Naive B cell (primary cell): Measurements from ENCODE around the gene FAM171A2. TPM values are rescaled to one million over a fixed set of nuclear protein-coding genes. Genes with fewer than 3 reads are reported as not detected.
A peak's percentile ranks its signal among the peaks of the same experiment; 100 is the strongest.

Experiments used
- ATAC-seq, 2 donors: fragments of 150-1000 bp; cut with Tn5 transposase; 2 replicates each; pipeline ENCODE4 v1.10.0; 2021; ENCODE audit warnings: low read depth in 2 of 2, mild to moderate bottlenecking in 2 of 2, moderate library complexity in 2 of 2
- DNase-seq: peaks from one replicate; pipeline ENCODE4 v3.0.0; 2022
- H3K27ac Mint-ChIP-seq, 6 donors: one replicate each; pipeline ENCODE4 v1.8.0; 2020 to 2022; ENCODE audit warnings: mild to moderate bottlenecking in 6 of 6, mixed read lengths in 6 of 6, moderate library complexity in 5 of 6, inconsistent platforms in 2 of 6
- H3K27me3 Mint-ChIP-seq, 3 donors: one replicate each; pipeline ENCODE4 v1.8.0; 2021 to 2022; ENCODE audit warnings: mixed read lengths in 3 of 3, mild to moderate bottlenecking in 1 of 3
- H3K36me3 Mint-ChIP-seq, 2 donors: one replicate each; pipeline ENCODE4 v1.8.0; 2020 to 2022; ENCODE audit warnings: mixed read lengths in 2 of 2, inconsistent platforms in 1 of 2, mild to moderate bottlenecking in 1 of 2
- H3K4me1 Mint-ChIP-seq, 3 donors: one replicate each; pipeline ENCODE4 v1.8.0; 2020 to 2022; ENCODE audit warnings: mixed read lengths in 3 of 3, inconsistent platforms in 1 of 3, mild to moderate bottlenecking in 1 of 3, moderate library complexity in 1 of 3
- H3K4me3 Mint-ChIP-seq, 8 donors: one replicate each; pipeline ENCODE4 v1.8.0; 2020 to 2022; ENCODE audit warnings: mild to moderate bottlenecking in 8 of 8, mixed read lengths in 8 of 8, moderate library complexity in 8 of 8, inconsistent platforms in 2 of 8
- H3K9me3 Mint-ChIP-seq, 7 donors: one replicate each; pipeline ENCODE4 v1.8.0; 2020 to 2022; ENCODE audit warnings: mixed read lengths in 7 of 7, mild to moderate bottlenecking in 5 of 7, inconsistent platforms in 2 of 7, moderate library complexity in 1 of 7
- polyA plus RNA-seq, 6 donors: library from polyadenylated mRNA; unstranded; fragments of 300-500 nt; fragmentation: Illumina TruSeq; gene quantifications; one replicate each; pipeline ENCODE4 v1.2.3, GENCODE V29; 2021; ENCODE audit warnings: low read depth in 6 of 6

FAM171A2 gene
- polyA plus RNA-seq, 6 donors from 2014 or later = 0.21 to 0.29 TPM; not detected in 4

GRCh38 chr17:44389723-44390202 is 26.1 kb upstream of the FAM171A2 start:
- no peak overlapping the region for H3K27ac Mint-ChIP-seq
- peaks cover 11 to 27% (median 17%) of the 10 kb centered on the region in 3 donors for H3K27me3 Mint-ChIP-seq

GRCh38 chr17:44389281-44389680 is 25.6 kb upstream of the FAM171A2 start, which contains the start of gene ITGA2B:
Gene ITGA2B (minus strand): TSS chr17:44389649. CDS start chr17:44389473, 176 bp downstream.
- Mint-ChIP-seq H3K27ac (no peak within 1 kb of the TSS), H3K9me3 (peaks cover 0 to 2% (median 0%) of the 10 kb centered on the region in 7 donors), H3K4me3 (peak within 1 kb of the TSS in 2 of 8 donors; percentile 32 to 53), H3K27me3 (peaks cover 11 to 32% (median 17%) of the 10 kb centered on the region in 3 donors), H3K36me3 (peaks cover 0 to 6% of the 10 kb centered on the region in 2 donors), H3K4me1 (peaks cover 14 to 26% (median 21%) of the 10 kb centered on the region in 3 donors)
- no peak for DNase-seq
- no peak for ATAC-seq

More at GRCh38 chr17:44389723-44390202, 26.1 kb upstream of the FAM171A2 start:
- Mint-ChIP-seq H3K36me3 (peaks cover 0 to 6% of the 10 kb centered on the region in 2 donors), H3K4me1 (peaks cover 14 to 26% (median 16%) of the 10 kb centered on the region in 3 donors), H3K4me3 (peak overlapping the region in 2 of 8 donors; percentile 32 to 53), H3K9me3 (peaks cover 0 to 2% (median 0%) of the 10 kb centered on the region in 7 donors)
- DNase-seq (no peak), ATAC-seq (peak in 1 of 2 donors; percentile 34)

GRCh38 chr17:44387804-44388203 is 24.2 kb upstream of the FAM171A2 start:
- no peak for DNase-seq
- no peak for ATAC-seq
- Mint-ChIP-seq H3K4me1 (peaks cover 14 to 29% (median 22%) of the 10 kb centered on the region in 3 donors), H3K4me3 (peak overlapping the region in 2 of 8 donors; percentile 26 to 69), H3K9me3 (peaks cover 0 to 2% (median 0%) of the 10 kb centered on the region in 7 donors), H3K27ac (peak overlapping the region in 1 of 6 donors; percentile 64), H3K36me3 (peaks cover 0 to 6% of the 10 kb centered on the region in 2 donors), H3K27me3 (peaks cover 15 to 47% (median 27%) of the 10 kb centered on the region in 3 donors)

- ATAC-seq (no peak), DNase-seq (no peak)
- Mint-ChIP-seq H3K4me3 (peak overlapping the region in 7 of 8 donors; percentile 68 to 88 (median 74)), H3K27ac (peak overlapping the region in 1 of 6 donors; percentile 50), H3K9me3 (peaks cover 0 to 2% (median 0%) of the 10 kb centered on the region in 7 donors), H3K36me3 (peaks cover 0 to 6% of the 10 kb centered on the region in 2 donors), H3K4me1 (peaks cover 14 to 29% (median 22%) of the 10 kb centered on the region in 3 donors), H3K27me3 (peaks cover 15 to 60% (median 40%) of the 10 kb centered on the region in 3 donors)
Observed at GRCh38 chr17:44386182-44386525, 22.5 kb upstream of the FAM171A2 start.

GRCh38 chr17:44385287-44386181 is 21.9 kb upstream of the FAM171A2 start:
- H3K4me1 Mint-ChIP-seq = peaks cover 14 to 29% (median 22%) of the 10 kb centered on the region in 3 donors
- ATAC-seq (peak; percentile 85), DNase-seq (peak; percentile 58)
- peaks cover 0 to 6% of the 10 kb centered on the region in 2 donors for H3K36me3 Mint-ChIP-seq
- H3K4me3 Mint-ChIP-seq = peak overlapping the region; percentile 68 to 90 (median 82)
- peaks cover 15 to 60% (median 38%) of the 10 kb centered on the region in 3 donors for H3K27me3 Mint-ChIP-seq
- H3K27ac Mint-ChIP-seq = peak overlapping the region in 2 of 6 donors; percentile 50 to 61
- H3K9me3 Mint-ChIP-seq = peaks cover 0 to 2% (median 0%) of the 10 kb centered on the region in 7 donors

GRCh38 chr17:44384823-44385286 is 21.2 kb upstream of the FAM171A2 start:
- peaks cover 15 to 60% (median 32%) of the 10 kb centered on the region in 3 donors for H3K27me3 Mint-ChIP-seq
- peaks cover 13 to 23% (median 17%) of the 10 kb centered on the region in 3 donors for H3K4me1 Mint-ChIP-seq
- peaks cover 0 to 6% of the 10 kb centered on the region in 2 donors for H3K36me3 Mint-ChIP-seq
- ATAC-seq = peak; percentile 27
- peak overlapping the region in 1 of 6 donors; percentile 61 for H3K27ac Mint-ChIP-seq
- H3K9me3 Mint-ChIP-seq = peaks cover 0 to 2% (median 0%) of the 10 kb centered on the region in 7 donors
- no peak for DNase-seq
- H3K4me3 Mint-ChIP-seq = peak overlapping the region; percentile 68 to 90 (median 82)

- Mint-ChIP-seq H3K4me1 (peaks cover 8 to 18% (median 12%) of the 10 kb centered on the region in 3 donors), H3K9me3 (peaks cover 0 to under 1% (median 0%) of the 10 kb centered on the region in 7 donors), H3K27ac (peak overlapping the region in 3 of 6 donors; percentile 10 to 61 (median 24)), H3K27me3 (peaks cover 10 to 55% (median 27%) of the 10 kb centered on the region in 3 donors), H3K36me3 (peaks cover 0 to 2% of the 10 kb centered on the region in 2 donors), H3K4me3 (peak overlapping the region in 7 of 8 donors; percentile 22 to 86 (median 68))
- DNase-seq = no peak
- ATAC-seq = no peak
Observed at GRCh38 chr17:44384281-44384822, 20.7 kb upstream of the FAM171A2 start.

GRCh38 chr17:44383861-44384260 is 20.2 kb upstream of the FAM171A2 start:
- Mint-ChIP-seq H3K4me1 (peaks cover 6 to 16% (median 11%) of the 10 kb centered on the region in 3 donors), H3K36me3 (no peaks in the 10 kb centered on the region), H3K27me3 (peaks cover 9 to 50% (median 24%) of the 10 kb centered on the region in 3 donors), H3K9me3 (no peaks in the 10 kb centered on the region), H3K4me3 (peak overlapping the region in 2 of 8 donors; percentile 39), H3K27ac (no peak overlapping the region)
- ATAC-seq (no peak), DNase-seq (no peak)

GRCh38 chr17:44383363-44383762 is 19.7 kb upstream of the FAM171A2 start:
- DNase-seq = no peak
- peaks cover 6 to 16% (median 11%) of the 10 kb centered on the region in 3 donors for H3K4me1 Mint-ChIP-seq
- H3K4me3 Mint-ChIP-seq = peak overlapping the region in 1 of 8 donors; percentile 39
- peak overlapping the region in 2 of 6 donors; percentile 63 to 90 for H3K27ac Mint-ChIP-seq
- no peaks in the 10 kb centered on the region for H3K36me3 Mint-ChIP-seq
- no peaks in the 10 kb centered on the region for H3K9me3 Mint-ChIP-seq
- peaks cover 9 to 53% (median 29%) of the 10 kb centered on the region in 3 donors for H3K27me3 Mint-ChIP-seq
- ATAC-seq = no peak

- H3K36me3 Mint-ChIP-seq = no peaks in the 10 kb centered on the region
- ATAC-seq = no peak
- peaks cover 6 to 15% (median 11%) of the 10 kb centered on the region in 3 donors for H3K4me1 Mint-ChIP-seq
- H3K4me3 Mint-ChIP-seq = peak overlapping the region in 1 of 8 donors; percentile 13
- H3K27ac Mint-ChIP-seq = peak overlapping the region in 2 of 6 donors; percentile 63 to 90
- DNase-seq = no peak
- peaks cover 9 to 56% (median 33%) of the 10 kb centered on the region in 3 donors for H3K27me3 Mint-ChIP-seq
- H3K9me3 Mint-ChIP-seq = no peaks in the 10 kb centered on the region
Observed at GRCh38 chr17:44382917-44383316, 19.3 kb upstream of the FAM171A2 start.

GRCh38 chr17:44381810-44382305 is 18.2 kb upstream of the FAM171A2 start:
- Mint-ChIP-seq H3K36me3 (no peaks in the 10 kb centered on the region), H3K9me3 (no peaks in the 10 kb centered on the region), H3K27me3 (peaks cover 9 to 56% (median 33%) of the 10 kb centered on the region in 3 donors), H3K4me1 (peaks cover 6 to 14% (median 11%) of the 10 kb centered on the region in 3 donors), H3K27ac (peak overlapping the region in 1 of 6 donors; percentile 0), H3K4me3 (no peak overlapping the region)
- DNase-seq (no peak), ATAC-seq (no peak)

GRCh38 chr17:44380767-44381166 is 17.1 kb upstream of the FAM171A2 start:
- Mint-ChIP-seq H3K4me1 (peaks cover 0 to 11% (median 7%) of the 10 kb centered on the region in 3 donors), H3K4me3 (no peak overlapping the region), H3K27ac (no peak overlapping the region), H3K27me3 (peaks cover 9 to 53% (median 39%) of the 10 kb centered on the region in 3 donors), H3K36me3 (no peaks in the 10 kb centered on the region), H3K9me3 (no peaks in the 10 kb centered on the region)
- DNase-seq (no peak), ATAC-seq (no peak)
